ENCODE data around the gene LMCD1. TPM values are rescaled to one million over a fixed set of nuclear protein-coding genes. Genes with fewer than 3 reads are reported as not detected.

LMCD1 gene
- total and polyA plus RNA-seq, 2 of the 8 experiments (the other 6 are each of a cell fraction or from before 2014, with no cell fraction given), result 12.3 to 26.5 TPM

DNA sequence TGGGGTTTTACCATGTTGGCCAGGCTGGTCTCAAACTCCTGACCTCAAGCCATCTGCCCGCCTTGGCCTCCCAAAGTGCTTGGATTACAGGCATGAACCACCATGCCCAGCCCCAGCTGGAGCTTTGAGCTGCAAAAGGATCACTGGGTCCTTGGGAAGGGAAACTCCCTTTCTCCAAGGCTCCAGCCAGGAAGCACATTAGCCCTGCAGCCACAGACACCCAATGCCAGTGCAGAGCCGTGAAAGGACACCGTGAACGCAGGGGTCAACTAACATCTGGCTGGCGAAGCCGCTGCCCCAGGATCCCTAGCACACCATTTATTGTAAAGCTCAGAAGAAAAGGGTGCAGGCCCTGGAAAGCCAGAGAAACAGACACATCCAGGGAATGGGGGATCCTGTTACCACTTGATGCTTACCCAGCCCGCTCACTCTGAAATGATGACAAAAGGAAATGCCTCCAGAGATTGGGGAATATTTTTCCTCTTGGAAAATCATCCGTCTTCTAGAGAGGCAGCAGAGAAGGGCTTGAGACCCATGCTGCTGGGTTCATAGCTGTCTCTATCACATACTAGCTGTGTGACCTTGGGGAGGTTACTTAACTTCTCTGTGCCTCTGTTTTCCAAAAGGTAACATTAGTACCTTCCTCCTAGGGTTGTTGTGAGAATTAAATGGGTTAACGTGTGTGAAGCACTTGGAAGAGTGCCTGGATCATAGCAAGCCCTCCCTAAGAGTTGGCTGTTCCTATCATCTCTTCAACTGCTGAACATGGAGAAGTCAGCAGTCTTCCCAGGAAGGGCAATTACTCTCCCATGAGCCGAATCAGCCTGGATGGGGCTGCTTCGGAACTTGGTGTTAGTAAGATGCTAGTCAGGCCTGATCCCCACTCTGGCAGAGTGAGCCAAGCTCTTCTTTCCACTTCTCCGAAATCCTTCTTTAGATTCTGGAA is 40.8 kb downstream of the LMCD1 start (continued):
- TF ChIP-seq SIRT6 (IDR thresholded peaks at IDR 0.05; ENCODE audit: low read length), result no peak
- no peak for TF ChIP-seq KDM5A (IDR thresholded peaks at IDR 0.05; ENCODE audit: low read length)
- TF ChIP-seq RAD21 (IDR thresholded peaks at IDR 0.05 in 1 of 2, conservative IDR thresholded peaks at IDR 0.05 in 1 of 2; ENCODE audit: low read depth in 2 of 2, low read length in 2 of 2), result no peak
- TF ChIP-seq RXRA (IDR thresholded peaks at IDR 0.05; ENCODE audit: insufficient read depth, low read depth, low read length), result no peak
- TF ChIP-seq CBX8 (IDR thresholded peaks at IDR 0.05; ENCODE audit: borderline replicate concordance, low read depth, low read length), result no peak
- TF ChIP-seq SIN3A (conservative IDR thresholded peaks at IDR 0.05 in 1 of 2, IDR thresholded peaks at IDR 0.05 in 1 of 2; ENCODE audit: low read depth in 1 of 2, low read length in 2 of 2), result no peak
- TF ChIP-seq EGR1 (IDR thresholded peaks at IDR 0.05; ENCODE audit: borderline replicate concordance, low read depth, low read length), result no peak

Data from H1 (cell line).